Motor neuron (in vitro differentiated cells): Measurements from ENCODE around the gene CCDC50. TPM values are rescaled to one million over a fixed set of nuclear protein-coding genes. Genes with fewer than 3 reads are reported as not detected.

Experiments used
- ATAC-seq, 8 experiments: fragments of 200-7000 bp; cut with Tn5 transposase; replicated peaks in 6 of 8; 2 replicates each; pipeline ENCODE4 v1.8.0; 2021; ENCODE audit warnings: mild to moderate bottlenecking in 8 of 8, moderate library complexity in 8 of 8
- H3K27ac ChIP-seq, 2 donors: fragments of 250-450 bp; sonication (Bioruptor Pico); 2 replicates each; pipeline ENCODE4 v1.9.0; 2021; ENCODE audit warnings: antibody characterized with exemption in 2 of 2, mild to moderate bottlenecking in 2 of 2, moderate library complexity in 1 of 2
- H3K4me1 ChIP-seq, 2 donors: fragments of 250-450 bp; sonication (Bioruptor Pico); replicated peaks in 1 of 2; 2 replicates each; pipeline ENCODE4 v1.6.1; 2021; ENCODE audit warnings: antibody characterized with exemption in 2 of 2, mild to moderate bottlenecking in 2 of 2, moderate library complexity in 1 of 2
- H3K4me3 ChIP-seq, 5 donors: fragments of 250-450 bp; sonication (Bioruptor Pico); 2 replicates each; pipeline ENCODE4 v1.9.0; 2021; ENCODE audit warnings: antibody characterized with exemption in 5 of 5, mild to moderate bottlenecking in 5 of 5, moderate library complexity in 4 of 5
- WGBS, 10 experiments: fragments of 450-650 bp; shearing (Covaris generic); methylation state at CpG; one replicate each; pipeline ENCODE4 v1.0.0; 2022; 5-methylcytosine and 5-hydroxymethylcytosine counted together
- in situ Hi-C, 9 experiments: fragments of 400-800 bp; cut with MboI; loops; one replicate each; pipeline ENCODE4 v1.15.0; 2021; ENCODE audit warnings: low sequenced_read_pairs in 9 of 9, low pct_unique_long_range_greater_than_20kb in 2 of 9; ENCODE audit not compliant: unreplicated experiment in 9 of 9
- total RNA-seq, 8 experiments: library from RNA; unstranded; fragments of 300-600 nt; gene quantifications; 2 replicates each; pipeline versions ENCODE4 v1.2.3 to v1.2.4, GENCODE V29; 2022

The CCDC50 gene
- total RNA-seq, 8 experiments from 2014 or later, result 34.4 to 117 (median 52.1) TPM

- Histone ChIP-seq H3K4me3 (no peak overlapping the region), H3K4me1 (no peaks in the 10 kb centered on the region), H3K27ac (no peak overlapping the region)
- no peak for ATAC-seq
- WGBS, 10 experiments, result 0 to 100% (median 47%) methylated on average over 1 to 2 of the region's 2 CpGs; no CpG with 5 or more reads in 2 of the 10 experiments
- in situ Hi-C loops, result no loop called here
These were observed 50.3 kb downstream of the CCDC50 start for GRCh38 chr3:191379446-191379845.

- in situ Hi-C loops, result no loop called here
- Histone ChIP-seq H3K4me3 (no peak overlapping the region), H3K27ac (no peak overlapping the region), H3K4me1 (no peaks in the 10 kb centered on the region)
- WGBS, 10 experiments, result 0 to 92% (median 50%) methylated on average over 1 to 2 of the region's 2 CpGs
- no peak for ATAC-seq
These were observed 50.8 kb downstream of the CCDC50 start for GRCh38 chr3:191380001-191380400.

GRCh38 chr3:191381303-191381702 is 52.1 kb downstream of the CCDC50 start:
- no peak overlapping the region for H3K4me3 ChIP-seq
- in situ Hi-C loops, result no loop called here
- no peak overlapping the region for H3K27ac ChIP-seq
- no peaks in the 10 kb centered on the region for H3K4me1 ChIP-seq
- ATAC-seq, result no peak
- 86 to 100% (median 96%) methylated on average over 3 to 7 of the region's 7 CpGs for WGBS, 10 experiments

DNA sequence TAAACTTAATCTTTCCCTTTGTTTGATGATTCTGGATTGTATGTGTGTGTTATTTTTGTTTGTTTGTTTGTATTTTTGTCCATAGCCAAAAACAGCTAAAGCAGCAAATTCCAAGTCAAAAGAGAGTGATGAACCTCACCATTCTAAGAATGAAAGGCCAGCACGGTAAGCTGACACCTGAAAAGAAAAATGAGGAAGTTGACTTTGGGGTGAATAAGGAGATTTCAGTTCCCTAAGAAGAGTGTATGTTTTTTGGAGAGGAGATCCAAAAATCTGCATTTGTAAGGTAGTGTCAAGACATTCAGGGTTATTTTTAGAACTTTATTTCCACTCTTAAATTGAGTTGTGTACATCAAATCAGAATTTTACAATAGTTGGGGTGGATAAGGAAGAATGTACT is 53.5 kb downstream of the CCDC50 start:
- H3K4me3 ChIP-seq, result no peak overlapping the region
- WGBS, 10 experiments, result 30 to 100% (median 60%) methylated on average over 1 of the region's 1 CpG; no CpG with 5 or more reads in 3 of the 10 experiments
- no peak overlapping the region for H3K27ac ChIP-seq
- H3K4me1 ChIP-seq, result no peaks in the 10 kb centered on the region
- no peak for ATAC-seq
- in situ Hi-C loops, result no loop called here

- Histone ChIP-seq H3K4me3 (no peak overlapping the region), H3K27ac (no peak overlapping the region), H3K4me1 (no peaks in the 10 kb centered on the region)
- WGBS, 10 experiments, result 10 to 95% (median 83%) methylated on average over 3 to 4 of the region's 4 CpGs
- in situ Hi-C loops, result no loop called here
- ATAC-seq, result no peak
These were observed 53.9 kb downstream of the CCDC50 start for GRCh38 chr3:191383124-191383523.

DNA sequence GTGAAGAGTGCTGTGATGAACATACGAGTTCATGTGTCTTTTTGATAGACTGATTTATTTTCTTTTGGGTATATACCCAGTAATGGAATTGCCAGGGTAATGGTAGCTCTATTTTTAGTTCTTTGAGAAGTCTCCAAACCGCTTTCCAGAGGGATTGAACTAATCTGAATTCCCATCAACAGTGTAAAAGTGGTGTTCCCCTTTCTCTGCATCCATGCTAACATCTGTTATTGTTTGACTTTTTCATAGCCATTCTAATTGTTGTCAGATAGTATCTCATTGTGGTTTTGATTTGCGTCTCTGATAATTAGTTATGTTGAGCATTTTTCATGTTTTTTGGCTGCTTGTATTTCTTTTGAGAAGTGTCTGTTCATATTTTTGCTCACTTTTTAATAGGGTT is 55.9 kb downstream of the CCDC50 start:
- H3K27ac ChIP-seq, result no peak overlapping the region
- no peak for ATAC-seq
- no peak overlapping the region for H3K4me3 ChIP-seq
- in situ Hi-C loops, result no loop called here
- no peaks in the 10 kb centered on the region for H3K4me1 ChIP-seq
- 34 to 100% (median 87%) methylated on average over 1 to 3 of the region's 3 CpGs for WGBS, 10 experiments

GRCh38 chr3:191387441-191388077 is 58.4 kb downstream of the CCDC50 start:
- Histone ChIP-seq H3K27ac (no peak overlapping the region), H3K4me3 (no peak overlapping the region), H3K4me1 (no peaks in the 10 kb centered on the region)
- ATAC-seq, result no peak
- WGBS, 10 experiments, result 36 to 100% (median 79%) methylated on average over 1 of the region's 1 CpG; no CpG with 5 or more reads in 2 of the 10 experiments
- in situ Hi-C loops, result no loop called here

GRCh38 chr3:191388823-191389222 is 59.6 kb downstream of the CCDC50 start:
- Histone ChIP-seq H3K4me3 (no peak overlapping the region), H3K4me1 (no peaks in the 10 kb centered on the region), H3K27ac (no peak overlapping the region)
- in situ Hi-C loops, result no loop called here
- WGBS, 10 experiments, result 25 to 100% (median 85%) methylated on average over 1 of the region's 1 CpG; no CpG with 5 or more reads in 1 of the 10 experiments
- no peak for ATAC-seq

DNA sequence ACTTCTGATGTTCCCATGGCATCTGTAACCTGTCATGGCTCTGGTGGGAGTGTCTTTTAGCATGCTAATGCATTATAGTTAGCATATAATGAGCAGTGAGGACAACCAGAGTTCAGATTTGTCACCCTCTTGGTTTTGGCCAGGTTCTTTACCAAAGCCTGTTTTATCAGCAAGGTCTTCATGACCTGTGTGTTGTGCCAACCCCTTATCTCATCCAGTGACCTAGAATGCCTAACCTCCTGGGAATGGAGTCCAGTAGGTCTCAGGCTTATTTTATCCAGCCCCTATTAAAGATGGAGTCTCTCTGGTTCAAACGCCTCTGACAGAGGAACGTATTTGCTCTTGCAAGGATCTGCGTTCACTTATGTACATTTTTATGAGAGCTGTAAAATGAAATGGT is 61.4 kb downstream of the CCDC50 start:
- ATAC-seq, result peak in 2 of 8 experiments; percentile 29 to 52
- no peak overlapping the region for H3K27ac ChIP-seq
- in situ Hi-C loops, result no loop called here
- no peak overlapping the region for H3K4me3 ChIP-seq
- no peaks in the 10 kb centered on the region for H3K4me1 ChIP-seq
- WGBS, 10 experiments, result 87 to 100% (median 94%) methylated on average over 3 of the region's 3 CpGs; no CpG with 5 or more reads in 3 of the 10 experiments

DNA sequence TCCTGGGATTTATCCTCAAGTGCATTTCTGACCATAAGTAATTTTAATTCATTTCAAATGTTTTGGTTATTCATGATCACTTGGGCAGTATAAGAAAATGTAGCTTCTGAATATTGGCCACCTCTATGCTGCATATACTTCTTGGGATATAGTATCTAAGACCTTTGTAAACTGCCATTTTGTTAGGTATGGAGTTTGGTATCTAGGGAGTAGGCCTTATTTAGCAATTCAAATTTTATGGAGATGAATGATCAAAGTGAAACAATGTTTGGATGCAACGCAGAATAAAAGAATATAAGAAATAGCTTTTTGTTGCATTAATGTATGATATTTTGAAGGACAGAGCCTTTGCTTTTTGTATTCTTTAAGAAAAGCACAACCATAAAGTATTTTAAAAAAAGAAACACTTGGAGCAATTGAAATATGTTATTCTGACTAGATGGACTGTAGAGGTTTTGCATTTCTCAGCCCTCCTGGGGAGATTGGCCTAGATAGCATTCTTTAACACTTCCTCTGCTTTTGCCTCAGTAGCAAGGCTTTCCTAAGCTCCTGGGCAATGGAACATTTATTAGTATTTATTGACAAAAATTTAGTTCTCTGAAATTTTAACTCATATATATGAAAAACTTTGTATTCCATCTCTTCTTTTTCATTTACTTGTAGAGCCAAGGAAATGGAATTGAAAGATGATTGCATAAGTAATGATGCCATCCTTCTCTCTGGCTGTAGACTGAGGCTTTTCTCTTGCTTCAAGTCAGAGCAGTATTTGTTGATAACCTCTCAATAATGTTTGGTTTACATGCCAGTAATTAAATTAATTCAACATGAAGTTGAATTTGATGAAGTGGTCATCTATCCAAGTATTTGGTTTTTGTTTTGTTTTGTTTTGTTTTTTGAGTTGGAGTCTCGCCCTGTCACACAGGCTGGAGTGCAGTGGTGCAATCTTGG is 62.9 kb downstream of the CCDC50 start:
- H3K4me3 ChIP-seq, result no peak overlapping the region
- WGBS, 10 experiments, result 20 to 100% (median 61%) methylated on average over 1 to 2 of the region's 2 CpGs
- in situ Hi-C loops, result no loop called here
- no peaks in the 10 kb centered on the region for H3K4me1 ChIP-seq
- ATAC-seq, result peak in 3 of 8 experiments; percentile 76 to 86 (median 84)
- no peak overlapping the region for H3K27ac ChIP-seq

- Histone ChIP-seq H3K4me3 (no peak overlapping the region), H3K4me1 (no peaks in the 10 kb centered on the region), H3K27ac (no peak overlapping the region)
- ATAC-seq, result no peak
- in situ Hi-C loops, result no loop called here
These were observed 64.0 kb downstream of the CCDC50 start for GRCh38 chr3:191393146-191393545.

DNA sequence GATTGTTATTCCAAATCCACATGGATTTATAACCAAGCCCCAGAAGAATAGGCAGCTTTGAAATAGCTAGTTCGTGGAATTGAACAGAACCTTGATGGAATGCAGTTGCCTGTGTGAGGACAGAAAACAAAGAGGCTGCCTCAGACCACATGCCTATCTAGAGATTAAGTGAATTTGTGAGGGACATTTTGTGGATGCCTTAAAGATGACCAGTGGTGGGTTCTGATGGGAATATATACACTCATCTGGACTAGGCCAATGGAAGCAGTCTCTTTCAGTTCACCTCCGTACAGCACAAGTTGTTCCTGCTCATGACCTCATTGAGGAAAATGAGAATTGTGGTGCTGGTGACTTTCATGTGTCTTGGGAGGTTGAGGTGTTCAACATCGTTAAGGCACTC is 68.6 kb downstream of the CCDC50 start:
- no peak for ATAC-seq
- 92 to 100% (median 98%) methylated on average over 1 to 3 of the region's 3 CpGs; no CpG with 5 or more reads in 4 of the 10 experiments for WGBS, 10 experiments
- no peaks in the 10 kb centered on the region for H3K4me1 ChIP-seq
- no peak overlapping the region for H3K4me3 ChIP-seq
- in situ Hi-C loops, result no loop called here
- H3K27ac ChIP-seq, result no peak overlapping the region

DNA sequence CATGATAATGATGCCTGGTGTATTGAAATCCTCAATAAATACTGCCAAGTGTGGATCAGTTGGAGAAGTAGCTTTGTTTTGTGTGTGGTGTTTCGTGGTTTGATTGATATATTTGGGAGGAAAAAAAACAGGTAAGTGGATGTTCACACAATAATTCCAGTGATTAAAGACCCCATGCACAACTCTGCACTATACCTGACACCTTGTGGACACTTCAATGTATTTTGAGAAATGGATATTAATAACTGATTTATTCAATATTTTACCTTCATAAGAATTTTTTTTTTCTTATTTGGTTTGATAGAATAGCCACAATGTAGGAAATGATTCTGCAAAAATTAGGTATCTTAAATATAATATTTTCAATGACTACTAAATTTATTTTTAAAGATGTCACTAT is 69.4 kb downstream of the CCDC50 start:
- no peak for ATAC-seq
- H3K4me1 ChIP-seq, result no peaks in the 10 kb centered on the region
- H3K27ac ChIP-seq, result no peak overlapping the region
- in situ Hi-C loops, result no loop called here
- H3K4me3 ChIP-seq, result no peak overlapping the region
- WGBS, 10 experiments, result 80 to 100% (median 100%) methylated on average over 1 of the region's 1 CpG; no CpG with 5 or more reads in 3 of the 10 experiments
